ENCODE data around the gene ZDHHC4. TPM values are rescaled to one million over a fixed set of nuclear protein-coding genes. Genes with fewer than 3 reads are reported as not detected.

The ZDHHC4 gene
- total and polyA plus RNA-seq, 9 of the 15 experiments (the other 6 are each of a cell fraction or from before 2014, with no cell fraction given): 33.4 to 106 (median 58.3) TPM

DNA sequence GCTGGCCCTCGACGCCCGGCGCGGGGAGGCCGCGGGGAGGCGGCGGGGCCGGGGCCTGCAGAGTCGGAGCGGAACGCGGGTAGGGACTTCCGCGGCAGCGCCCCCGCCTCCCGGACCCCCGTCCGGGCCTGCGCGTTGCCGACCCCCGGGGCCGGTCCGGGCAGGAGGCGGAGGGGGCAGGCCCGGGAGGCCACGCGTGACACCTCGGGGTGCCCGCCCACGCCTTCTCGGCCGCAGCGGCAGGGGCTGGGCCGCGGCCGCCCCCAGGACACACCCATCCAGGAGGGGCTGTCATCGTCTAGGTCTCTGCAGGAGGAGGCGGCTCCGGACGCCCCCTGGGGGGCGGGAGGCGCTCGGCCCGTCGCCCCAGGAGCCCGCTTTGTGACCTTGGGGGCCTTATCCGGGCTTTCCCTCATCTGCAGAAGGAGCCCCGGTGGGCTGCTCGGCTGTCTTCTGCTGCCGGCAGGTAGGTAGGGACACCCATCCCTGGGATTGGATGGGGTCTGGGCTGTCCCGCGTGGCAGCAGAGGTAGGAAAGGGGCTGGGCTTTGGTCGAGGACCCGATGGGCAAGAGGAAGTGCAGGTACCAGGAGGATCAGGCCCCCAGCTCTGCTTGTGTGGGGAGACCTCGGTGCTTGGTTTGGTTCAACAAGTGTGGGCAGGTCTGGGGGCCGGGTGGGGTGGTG lies 60.4 kb downstream of the ZDHHC4 start (continued):
- TF ChIP-seq, protein P1, sequence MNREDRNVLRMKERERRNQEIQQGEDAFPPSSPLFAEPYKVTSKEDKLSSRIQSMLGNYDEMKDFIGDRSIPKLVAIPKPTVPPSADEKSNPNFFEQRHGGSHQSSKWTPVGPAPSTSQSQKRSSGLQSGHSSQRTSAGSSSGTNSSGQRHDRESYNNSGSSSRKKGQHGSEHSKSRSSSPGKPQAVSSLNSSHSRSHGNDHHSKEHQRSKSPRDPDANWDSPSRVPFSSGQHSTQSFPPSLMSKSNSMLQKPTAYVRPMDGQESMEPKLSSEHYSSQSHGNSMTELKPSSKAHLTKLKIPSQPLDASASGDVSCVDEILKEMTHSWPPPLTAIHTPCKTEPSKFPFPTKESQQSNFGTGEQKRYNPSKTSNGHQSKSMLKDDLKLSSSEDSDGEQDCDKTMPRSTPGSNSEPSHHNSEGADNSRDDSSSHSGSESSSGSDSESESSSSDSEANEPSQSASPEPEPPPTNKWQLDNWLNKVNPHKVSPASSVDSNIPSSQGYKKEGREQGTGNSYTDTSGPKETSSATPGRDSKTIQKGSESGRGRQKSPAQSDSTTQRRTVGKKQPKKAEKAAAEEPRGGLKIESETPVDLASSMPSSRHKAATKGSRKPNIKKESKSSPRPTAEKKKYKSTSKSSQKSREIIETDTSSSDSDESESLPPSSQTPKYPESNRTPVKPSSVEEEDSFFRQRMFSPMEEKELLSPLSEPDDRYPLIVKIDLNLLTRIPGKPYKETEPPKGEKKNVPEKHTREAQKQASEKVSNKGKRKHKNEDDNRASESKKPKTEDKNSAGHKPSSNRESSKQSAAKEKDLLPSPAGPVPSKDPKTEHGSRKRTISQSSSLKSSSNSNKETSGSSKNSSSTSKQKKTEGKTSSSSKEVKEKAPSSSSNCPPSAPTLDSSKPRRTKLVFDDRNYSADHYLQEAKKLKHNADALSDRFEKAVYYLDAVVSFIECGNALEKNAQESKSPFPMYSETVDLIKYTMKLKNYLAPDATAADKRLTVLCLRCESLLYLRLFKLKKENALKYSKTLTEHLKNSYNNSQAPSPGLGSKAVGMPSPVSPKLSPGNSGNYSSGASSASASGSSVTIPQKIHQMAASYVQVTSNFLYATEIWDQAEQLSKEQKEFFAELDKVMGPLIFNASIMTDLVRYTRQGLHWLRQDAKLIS (CRISPR knock-in tag; IDR thresholded peaks at IDR 0.05): no peak
- TF ChIP-seq ZNF165 (CRISPR knock-in tag; IDR thresholded peaks at IDR 0.05; ENCODE audit: borderline replicate concordance) (no peak), SNRNP70 (optimal IDR thresholded peaks at IDR 0.05; ENCODE audit: low read depth, low read length) (no peak), RCOR1 (IDR thresholded peaks at IDR 0.05; ENCODE audit: borderline replicate concordance in 1 of 2, low read depth in 2 of 2, low read length in 2 of 2) (peak in 1 of 2 experiments; percentile 57; a peak in 1 of 4 replicates), FIP1L1 (IDR thresholded peaks at IDR 0.05; ENCODE audit: low read depth, low read length, poor library complexity, severe bottlenecking) (no peak), PATZ1 (CRISPR knock-in tag; IDR thresholded peaks at IDR 0.05; ENCODE audit: borderline replicate concordance) (no peak), TARDBP (IDR thresholded peaks at IDR 0.05) (no peak), DPF2 (IDR thresholded peaks at IDR 0.05) (peak; percentile 19; the same call in 1 of the 2 replicates), THRB (CRISPR knock-in tag; conservative IDR thresholded peaks at IDR 0.05) (0 out of 2 replicates have a peak, but pooled peaks have one; percentile 35), ETV5 (CRISPR knock-in tag; IDR thresholded peaks at IDR 0.05; ENCODE audit: low read depth) (peak; percentile 41; the same call in 1 of the 2 replicates), CBFA2T3 (IDR thresholded peaks at IDR 0.05) (no peak), IRF9 (tag; IDR thresholded peaks at IDR 0.05) (no peak), HDAC2 (IDR thresholded peaks at IDR 0.05) (peak; percentile 63; the same call in 1 of the 2 replicates), EP400 (IDR thresholded peaks at IDR 0.05) (peak; percentile 72)
- TF ChIP-seq, protein P2, sequence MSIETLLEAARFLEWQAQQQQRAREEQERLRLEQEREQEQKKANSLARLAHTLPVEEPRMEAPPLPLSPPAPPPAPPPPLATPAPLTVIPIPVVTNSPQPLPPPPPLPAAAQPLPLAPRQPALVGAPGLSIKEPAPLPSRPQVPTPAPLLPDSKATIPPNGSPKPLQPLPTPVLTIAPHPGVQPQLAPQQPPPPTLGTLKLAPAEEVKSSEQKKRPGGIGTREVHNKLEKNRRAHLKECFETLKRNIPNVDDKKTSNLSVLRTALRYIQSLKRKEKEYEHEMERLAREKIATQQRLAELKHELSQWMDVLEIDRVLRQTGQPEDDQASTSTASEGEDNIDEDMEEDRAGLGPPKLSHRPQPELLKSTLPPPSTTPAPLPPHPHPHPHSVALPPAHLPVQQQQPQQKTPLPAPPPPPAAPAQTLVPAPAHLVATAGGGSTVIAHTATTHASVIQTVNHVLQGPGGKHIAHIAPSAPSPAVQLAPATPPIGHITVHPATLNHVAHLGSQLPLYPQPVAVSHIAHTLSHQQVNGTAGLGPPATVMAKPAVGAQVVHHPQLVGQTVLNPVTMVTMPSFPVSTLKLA (conservative IDR thresholded peaks at IDR 0.05): peak; percentile 33 to 73; a peak in 2 of 4 replicates
- TF ChIP-seq, protein P3, sequence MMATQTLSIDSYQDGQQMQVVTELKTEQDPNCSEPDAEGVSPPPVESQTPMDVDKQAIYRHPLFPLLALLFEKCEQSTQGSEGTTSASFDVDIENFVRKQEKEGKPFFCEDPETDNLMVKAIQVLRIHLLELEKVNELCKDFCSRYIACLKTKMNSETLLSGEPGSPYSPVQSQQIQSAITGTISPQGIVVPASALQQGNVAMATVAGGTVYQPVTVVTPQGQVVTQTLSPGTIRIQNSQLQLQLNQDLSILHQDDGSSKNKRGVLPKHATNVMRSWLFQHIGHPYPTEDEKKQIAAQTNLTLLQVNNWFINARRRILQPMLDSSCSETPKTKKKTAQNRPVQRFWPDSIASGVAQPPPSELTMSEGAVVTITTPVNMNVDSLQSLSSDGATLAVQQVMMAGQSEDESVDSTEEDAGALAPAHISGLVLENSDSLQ (IDR thresholded peaks at IDR 0.05): 0 out of 2 replicates have a peak, but pooled peaks have one; percentile 23
